ENCODE results near the gene IMPG2. TPM values are rescaled to one million over a fixed set of nuclear protein-coding genes. Genes with fewer than 3 reads are reported as not detected.

The IMPG2 gene
- 0.01 to 0.02 TPM (median 0.01 TPM) in 3 of 5 replicates, not detected in the others for total RNA-seq (2022; extraction: Qiagen RNA extraction; ENCODE audit: low read depth)

GRCh38 chr3:101320475-101320874 is at the start of gene IMPG2:
Gene IMPG2 (minus strand): TSS chr3:101320575. CDS start chr3:101320372, 203 bp downstream.

Other genes starting within 250 kb of the IMPG2 start
- 1.5 to 3.4 TPM (median 2.2 TPM) in 5 replicates for gene SENP7, start 192.6 kb upstream of the IMPG2 start, total RNA-seq (2022; extraction: Qiagen RNA extraction; ENCODE audit: low read depth)
- 33.0 to 40.4 TPM (median 35.2 TPM) in 5 replicates for gene TRMT10C, start 241.3 kb upstream of the IMPG2 start, total RNA-seq (2022; extraction: Qiagen RNA extraction; ENCODE audit: low read depth)

All from A549 treated with DMSO at 1 μM for 4 hours (cell line).